OCI-LY3 (cell line): ENCODE data around the gene INS.

ENCODE experiments used
- H2AFZ ChIP-seq: fragments of 200-600, 300-600 bp; shearing (Covaris generic); 2 replicates; pipeline ENCODE4 v1.6.0; 2014; ENCODE audit warnings: antibody characterized with exemption, low read depth, low read length
- H3K27ac ChIP-seq: fragments of 200-600, 300-600 bp; sonication (generic); 2 replicates; pipeline ENCODE4 v1.5.1; 2014; ENCODE audit warnings: mild to moderate bottlenecking, low read length, moderate library complexity, mixed read lengths
- H3K27me3 ChIP-seq: fragments of 200-600, 300-600 bp; sonication (generic); 2 replicates; pipeline ENCODE4 v1.6.1; 2014; ENCODE audit warnings: low read depth, low read length, mixed read lengths
- H3K36me3 ChIP-seq: fragments of 200-600, 300-600 bp; sonication (generic); replicated peaks from 2 replicates; pipeline ENCODE3; 2014; ENCODE audit warnings: low read depth, low read length, mixed read lengths
- H3K4me1 ChIP-seq: fragments of 300-600, 200-600 bp; sonication (generic); 2 replicates; pipeline ENCODE4 v1.6.1; 2014; ENCODE audit warnings: low read length, mixed read lengths
- H3K4me2 ChIP-seq: fragments of 200-600, 300-600 bp; sonication (generic); 2 replicates; pipeline ENCODE4 v1.6.1; 2014; ENCODE audit warnings: low read length, mixed read lengths
- H3K4me3 ChIP-seq: fragments of 300-600, 200-600 bp; sonication (generic); 2 replicates; pipeline ENCODE4 v1.5.1; 2014; ENCODE audit warnings: antibody characterized with exemption, mild to moderate bottlenecking, low read length, moderate library complexity
- H3K79me2 ChIP-seq: fragments of 300-600, 200-600 bp; shearing (Covaris generic); 2 replicates; pipeline ENCODE4 v1.6.1; 2014; ENCODE audit warnings: mild to moderate bottlenecking, low read length, mixed read lengths
- H3K9ac ChIP-seq: fragments of 300-600, 200-600 bp; shearing (Covaris generic); 2 replicates; pipeline ENCODE4 v1.6.0; 2014; ENCODE audit warnings: mild to moderate bottlenecking, low read length, moderate library complexity
- H3K9me3 ChIP-seq: fragments of 200-600, 300-600 bp; shearing (Covaris generic); 2 replicates; pipeline ENCODE4 v1.6.1; 2014; ENCODE audit warnings: low read length, mixed read lengths; ENCODE audit not compliant: insufficient read depth
- H4K20me1 ChIP-seq: fragments of 200-600, 300-600 bp; sonication (generic); 2 replicates; pipeline ENCODE4 v1.6.1; 2016; ENCODE audit warnings: low read length, mixed read lengths; ENCODE audit not compliant: insufficient read depth
- CTCF ChIP-seq: fragments of 200-600, 300-600 bp; sonication (generic); IDR thresholded peaks from 2 replicates; pipeline ENCODE4 v1.5.1; 2014; ENCODE audit warnings: antibody characterized with exemption, low read length, low read depth
- EZH2phosphoT487 ChIP-seq: fragments of 200-600 bp; shearing (Covaris generic); IDR thresholded peaks from 2 replicates; pipeline ENCODE4 v1.6.1; 2018; ENCODE audit warnings: antibody characterized with exemption, mixed run types, low read depth

INS gene

GRCh38 chr11:2158966-2159365, 2.0 kb downstream of the INS start:
- H4K20me1 ChIP-seq: no peaks in the 10 kb centered on the region
- H3K4me2 ChIP-seq: no peak overlapping the region
- H3K27ac ChIP-seq: no peak overlapping the region
- H2AFZ ChIP-seq: no peak overlapping the region
- no peak for TF ChIP-seq CTCF
- no peak for TF ChIP-seq EZH2phosphoT487
- no peaks in the 10 kb centered on the region for H3K9me3 ChIP-seq
- no peaks in the 10 kb centered on the region for H3K79me2 ChIP-seq
- H3K27me3 ChIP-seq: no peaks in the 10 kb centered on the region
- H3K36me3 ChIP-seq: no peaks in the 10 kb centered on the region
- no peak overlapping the region for H3K9ac ChIP-seq
- H3K4me3 ChIP-seq: no peak overlapping the region
- H3K4me1 ChIP-seq: no peaks in the 10 kb centered on the region

- Histone ChIP-seq H3K27me3 (no peaks in the 10 kb centered on the region), H4K20me1 (no peaks in the 10 kb centered on the region), H3K27ac (no peak overlapping the region), H3K9ac (no peak overlapping the region), H2AFZ (no peak overlapping the region), H3K9me3 (no peaks in the 10 kb centered on the region), H3K4me1 (no peaks in the 10 kb centered on the region), H3K36me3 (no peaks in the 10 kb centered on the region), H3K4me3 (no peak overlapping the region), H3K4me2 (no peak overlapping the region), H3K79me2 (no peaks in the 10 kb centered on the region)
- no peak for TF ChIP-seq CTCF
- no peak for TF ChIP-seq EZH2phosphoT487
These were observed 2.7 kb downstream of the INS start for GRCh38 chr11:2158296-2158737.

GRCh38 chr11:2157294-2158040, 3.5 kb downstream of the INS start:
- Histone ChIP-seq H3K9ac (no peak overlapping the region), H3K27ac (no peak overlapping the region), H3K4me3 (no peak overlapping the region), H3K36me3 (no peaks in the 10 kb centered on the region), H3K4me1 (no peaks in the 10 kb centered on the region), H3K27me3 (no peaks in the 10 kb centered on the region), H3K9me3 (no peaks in the 10 kb centered on the region), H2AFZ (no peak overlapping the region), H3K4me2 (no peak overlapping the region), H4K20me1 (no peaks in the 10 kb centered on the region), H3K79me2 (no peaks in the 10 kb centered on the region)
- no peak for TF ChIP-seq CTCF
- no peak for TF ChIP-seq EZH2phosphoT487

- Histone ChIP-seq H3K9me3 (no peaks in the 10 kb centered on the region), H4K20me1 (no peaks in the 10 kb centered on the region), H3K9ac (no peak overlapping the region), H3K4me1 (peaks cover 2% of the 10 kb centered on the region; the same call in 1 of the 2 replicates), H2AFZ (no peak overlapping the region), H3K4me3 (no peak overlapping the region), H3K36me3 (no peaks in the 10 kb centered on the region), H3K79me2 (no peaks in the 10 kb centered on the region), H3K27ac (no peak overlapping the region), H3K27me3 (no peaks in the 10 kb centered on the region), H3K4me2 (no peak overlapping the region)
- TF ChIP-seq CTCF: peak; percentile 81
- no peak for TF ChIP-seq EZH2phosphoT487
These were observed 4.4 kb downstream of the INS start for GRCh38 chr11:2156416-2157182.
